ENCODE data around the gene KRTAP1-4.

DNA sequence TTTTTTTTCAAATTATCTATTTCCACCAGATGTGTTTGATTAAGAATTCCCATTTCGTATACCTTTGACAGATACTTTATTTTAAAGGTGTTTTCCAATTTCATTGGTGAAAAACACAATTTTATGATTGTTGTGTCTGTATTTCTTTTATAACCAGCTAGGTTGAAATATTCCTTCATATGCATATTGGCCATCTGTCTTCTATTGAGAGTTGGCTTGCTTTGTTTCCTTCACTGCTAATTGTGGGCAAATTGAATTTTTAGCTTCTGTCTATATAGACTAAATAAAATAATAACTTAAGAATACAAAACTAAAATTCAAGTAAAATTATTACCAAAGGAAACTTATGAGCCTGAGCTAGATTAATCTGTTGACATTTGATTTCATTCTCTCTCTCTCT is 34.9 kb downstream of the KRTAP1-4 start:
- TF ChIP-seq CTCF (IDR thresholded peaks at IDR 0.05; ENCODE audit: low read length) (no peak), EZH2 (IDR thresholded peaks at IDR 0.05; ENCODE audit: borderline replicate concordance, low read length) (no peak)
